GM18861 (cell line): ENCODE data around the gene SLC7A5.
"Not testable (repeated sequence)": the region's sequence is repeated elsewhere in the genome, so short reads cannot be mapped to it uniquely, and the experiment has no call there.

ENCODE experiments used
- ATAC-seq: cut with Tn5 transposase; IDR thresholded peaks from one replicate; pipeline ENCODE4 v1.9.1; 2021; ENCODE audit not compliant: unreplicated experiment

Gene SLC7A5

DNA sequence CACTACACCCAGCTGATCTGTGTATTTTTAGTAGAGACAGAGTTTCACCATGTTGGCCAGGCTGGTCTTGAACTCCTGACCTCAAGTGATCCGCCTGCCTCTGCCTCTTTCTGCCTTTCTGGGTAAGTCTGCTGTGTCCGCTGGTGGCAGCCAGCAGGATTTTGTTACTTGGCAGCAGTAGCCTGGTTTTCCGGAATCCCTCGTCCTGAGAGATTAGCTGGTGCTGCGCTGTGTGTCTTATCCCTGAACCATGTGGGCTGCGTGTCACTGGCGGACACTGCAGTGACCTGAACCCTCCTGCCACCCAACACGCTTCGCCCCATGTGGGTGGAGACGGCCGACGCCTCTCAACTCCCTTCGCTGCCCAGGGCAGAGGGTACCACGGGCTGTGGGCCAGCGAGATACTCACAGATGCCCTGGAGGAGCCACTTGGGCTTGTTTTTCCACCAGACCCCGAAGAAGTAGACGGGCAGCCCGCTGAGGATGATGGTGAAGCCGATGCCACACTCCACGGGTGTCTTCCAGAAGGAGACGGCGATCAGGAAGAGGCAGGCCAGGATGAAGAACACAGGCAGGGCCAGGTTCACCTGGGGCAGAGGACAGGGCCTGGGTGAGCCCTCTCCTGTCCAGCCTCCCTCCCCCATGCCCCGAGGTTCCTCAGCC lies 35.2 kb downstream of the SLC7A5 start:
- no peak for ATAC-seq

DNA sequence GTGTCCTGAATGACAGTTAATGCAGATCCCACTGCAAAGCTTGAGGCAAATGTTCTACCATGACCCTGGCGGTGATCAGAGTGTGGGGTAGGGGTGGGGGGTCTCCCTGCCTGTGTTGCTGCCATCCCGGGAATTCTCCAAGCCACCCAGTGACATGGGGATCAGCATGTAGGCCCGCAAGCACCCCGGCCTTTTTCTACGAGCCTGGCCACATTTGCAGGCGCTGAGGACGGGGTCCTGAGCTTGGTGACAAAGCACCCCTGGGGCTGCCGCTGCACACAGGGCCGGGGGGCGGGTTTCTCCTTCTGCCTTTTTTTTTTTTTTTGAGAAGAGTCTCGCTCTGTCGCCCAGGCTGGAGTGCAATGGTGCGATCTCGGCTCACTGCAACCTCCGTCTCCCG lies 35.8 kb downstream of the SLC7A5 start:
- no peak for ATAC-seq

GRCh38 chr16:87832741-87833502 lies 36.4 kb downstream of the SLC7A5 start:
- ATAC-seq = no peak

- ATAC-seq = no peak
Observed at GRCh38 chr16:87832137-87832527, 37.2 kb downstream of the SLC7A5 start.

GRCh38 chr16:87831421-87832136 lies 37.7 kb downstream of the SLC7A5 start:
- no peak for ATAC-seq

DNA sequence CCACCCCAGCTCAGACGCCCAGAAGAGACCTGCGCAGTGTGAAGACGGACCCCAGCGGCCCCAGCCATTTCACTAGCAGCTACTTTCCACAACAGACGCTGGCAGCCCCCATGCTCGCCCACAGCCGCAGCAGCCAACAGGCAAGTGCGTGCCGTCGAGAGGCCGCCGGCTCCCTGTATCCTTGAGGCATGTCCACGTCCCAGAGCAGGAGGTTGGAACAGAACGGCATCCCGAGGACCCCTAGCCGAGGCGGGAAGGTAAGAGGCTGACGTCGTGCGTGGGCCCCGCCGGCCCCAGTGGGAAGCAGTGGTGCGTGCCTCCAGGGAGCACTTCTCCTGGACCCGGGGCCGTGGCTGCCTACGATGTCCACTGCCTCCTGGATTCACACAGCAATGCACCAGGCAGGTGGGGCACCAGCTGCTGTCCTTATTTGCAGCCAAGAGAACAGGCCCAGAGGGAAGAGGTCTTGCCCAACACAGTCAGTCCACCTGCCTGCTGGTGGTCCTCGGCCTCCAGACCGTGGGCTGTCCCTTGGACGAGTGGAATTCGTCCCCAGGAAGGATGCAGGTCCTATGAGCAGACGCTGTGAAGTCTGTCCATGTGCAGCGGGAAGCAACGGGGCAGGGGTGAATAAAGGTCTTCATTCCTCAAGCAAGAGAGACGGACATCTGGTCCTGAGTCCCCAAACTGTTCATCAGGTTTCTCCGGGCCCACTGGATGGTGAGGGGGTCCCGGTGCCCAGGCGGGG lies 38.5 kb downstream of the SLC7A5 start:
- no peak for ATAC-seq

DNA sequence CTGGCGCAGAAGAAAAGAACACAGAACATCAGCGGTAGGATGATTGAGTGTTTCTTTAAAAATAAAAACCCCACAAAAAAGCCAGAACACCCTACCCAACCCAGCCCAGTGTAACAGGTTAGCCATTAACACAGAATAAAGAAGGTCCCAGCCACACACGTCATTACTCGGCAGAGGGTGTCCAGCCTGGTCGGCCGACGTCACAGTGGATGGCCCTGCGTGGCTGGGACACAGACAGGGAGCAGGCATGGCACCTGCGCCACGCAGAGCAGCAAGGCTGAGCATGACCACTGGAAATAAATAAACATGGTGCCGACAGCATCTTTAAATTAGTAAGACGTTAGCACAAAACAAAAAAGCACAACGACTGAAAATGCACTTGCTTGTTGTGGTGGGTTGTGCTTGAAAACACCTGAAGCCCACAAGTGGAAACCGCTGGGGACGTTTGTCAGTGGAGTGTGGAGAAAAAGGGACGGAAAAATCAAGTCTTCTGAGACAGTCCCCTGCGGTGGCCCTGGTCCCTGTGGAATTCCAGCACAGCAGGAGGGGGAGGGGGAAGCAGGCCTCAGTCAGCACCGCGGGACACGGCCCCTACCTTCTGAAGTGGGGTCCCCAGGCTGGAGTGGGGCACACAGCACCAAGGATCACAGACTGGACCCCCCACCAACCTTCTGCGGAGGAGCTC lies 39.2 kb downstream of the SLC7A5 start:
- no peak for ATAC-seq

GRCh38 chr16:87829622-87829980 lies 39.7 kb downstream of the SLC7A5 start:
- ATAC-seq = no peak

GRCh38 chr16:87828907-87829621 lies 40.2 kb downstream of the SLC7A5 start:
- no peak for ATAC-seq

GRCh38 chr16:87828071-87828906 lies 41.0 kb downstream of the SLC7A5 start:
- no peak for ATAC-seq

GRCh38 chr16:87827588-87827915 lies 41.8 kb downstream of the SLC7A5 start:
- ATAC-seq = not testable (repeated sequence)

GRCh38 chr16:87826798-87827587 lies 42.3 kb downstream of the SLC7A5 start:
- ATAC-seq = no peak

DNA sequence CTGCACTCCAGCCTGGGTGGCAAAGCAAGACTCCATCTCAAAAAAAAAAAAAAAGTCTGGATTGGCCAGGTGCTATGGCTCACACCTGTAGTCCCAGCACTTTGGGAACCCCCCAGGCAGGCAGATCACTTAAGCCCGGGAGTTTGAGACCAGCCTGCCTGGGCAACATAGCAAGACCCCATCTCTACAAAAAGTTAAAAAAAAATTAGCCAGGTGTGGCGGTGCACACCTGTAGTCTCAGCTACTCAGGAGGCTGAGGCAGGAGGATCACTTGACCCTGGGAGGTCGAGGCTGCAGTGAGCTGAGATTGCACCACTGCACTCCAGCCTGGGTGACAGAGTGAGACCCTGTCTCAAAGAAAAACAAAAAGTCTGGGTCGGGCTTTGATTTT lies 42.9 kb downstream of the SLC7A5 start:
- not testable (repeated sequence) for ATAC-seq

DNA sequence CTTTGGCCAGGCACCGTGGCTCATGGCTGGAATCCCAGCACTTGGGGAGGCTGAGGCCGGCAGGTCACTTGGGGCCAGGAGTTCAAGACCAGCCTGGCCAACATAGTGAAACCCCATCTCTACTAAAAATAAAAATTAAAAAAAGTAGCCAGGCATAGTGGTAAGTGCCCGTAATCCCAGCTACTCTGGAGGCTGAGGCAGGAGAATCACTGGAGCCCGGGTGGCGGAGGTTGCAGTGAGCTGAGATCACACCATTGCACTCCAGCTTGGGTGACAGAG lies 43.5 kb downstream of the SLC7A5 start:
- not testable (repeated sequence) for ATAC-seq

DNA sequence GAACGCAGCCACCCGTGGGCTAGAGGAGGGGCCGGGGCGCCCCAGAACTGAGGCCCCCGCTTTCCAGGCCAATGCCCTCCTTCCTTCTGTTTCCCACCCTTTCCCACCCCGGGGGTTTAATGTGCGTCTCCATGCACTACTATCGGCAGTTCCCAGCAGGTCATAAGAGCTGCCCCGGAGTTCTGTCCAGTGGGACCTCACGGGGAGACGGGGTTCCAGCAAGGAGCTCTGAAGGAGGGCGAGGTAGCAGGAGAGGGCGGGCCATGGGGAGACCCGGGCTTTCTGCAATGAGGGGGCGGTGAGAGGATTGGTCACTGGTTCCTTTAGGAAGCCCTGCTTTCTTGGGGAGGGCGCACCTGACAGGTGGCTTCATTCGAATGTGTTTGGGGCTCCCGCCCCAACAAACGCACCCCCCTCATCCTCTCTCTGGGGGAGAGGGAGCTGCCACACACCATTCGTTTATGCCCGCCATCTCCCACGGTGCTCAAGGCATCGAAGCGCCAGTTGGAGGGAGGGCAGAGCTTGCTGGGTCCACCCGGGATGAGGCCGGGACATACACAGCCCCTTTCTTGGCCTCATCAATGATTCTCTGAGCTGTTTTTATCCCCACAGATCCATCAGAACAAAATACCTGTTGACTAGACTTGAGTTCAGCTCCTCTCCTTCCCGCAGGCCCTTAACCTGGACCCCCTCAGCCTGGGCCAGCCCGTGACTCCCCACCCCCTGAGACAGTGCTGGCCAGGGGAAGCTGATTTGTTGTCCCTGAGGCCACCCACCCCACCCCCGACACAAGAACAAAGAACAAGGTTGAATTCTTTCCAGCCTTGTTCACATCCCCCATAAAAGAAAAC lies 44.1 kb downstream of the SLC7A5 start:
- no peak for ATAC-seq

DNA sequence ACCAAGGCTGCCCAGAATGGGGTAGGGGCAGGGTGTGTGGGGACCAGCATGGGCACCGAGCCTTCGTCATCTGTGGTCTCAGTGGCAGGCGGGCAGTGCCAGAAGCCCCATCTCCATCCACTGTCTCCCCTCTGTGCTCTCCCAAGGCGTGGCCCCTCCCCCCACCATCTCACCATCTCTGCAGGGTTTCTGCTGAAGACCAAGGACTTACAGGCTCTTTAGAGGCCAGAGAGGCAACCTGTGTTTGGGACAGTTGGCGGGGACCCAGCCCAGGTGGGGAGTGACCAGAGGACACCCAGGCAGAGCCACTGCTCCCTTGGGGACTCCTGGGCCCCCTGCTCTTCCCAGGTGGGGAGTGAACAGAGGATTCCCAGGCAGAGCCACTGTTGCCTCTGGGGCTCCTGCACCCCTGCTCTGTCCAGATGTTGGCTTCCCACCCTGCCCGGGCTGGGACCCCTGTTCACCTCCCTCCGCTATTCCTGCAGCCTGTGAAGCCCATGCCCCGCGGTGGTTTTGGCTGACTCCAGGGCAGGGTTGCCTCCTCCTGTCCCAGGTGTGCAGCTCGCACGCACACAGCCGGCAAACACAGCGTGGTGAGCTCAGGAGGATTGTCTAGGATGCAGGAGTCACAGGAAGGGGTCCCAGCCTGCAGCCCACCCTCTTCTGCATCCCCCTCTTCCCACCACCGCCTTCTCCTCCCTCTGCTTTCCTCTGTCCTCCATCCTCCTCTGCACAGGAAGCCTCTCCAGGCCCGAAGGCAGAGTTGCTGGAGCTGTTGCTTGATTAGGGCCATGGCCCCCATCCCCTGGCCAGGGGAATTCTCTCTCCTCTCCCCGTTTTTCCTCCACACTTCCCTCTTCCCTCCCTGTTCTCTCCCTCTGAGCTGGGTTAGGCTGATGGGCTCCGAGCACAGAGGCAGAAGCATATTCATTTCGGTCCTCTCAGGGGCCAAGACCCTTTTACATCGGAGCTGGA lies 45.0 kb downstream of the SLC7A5 start:
- ATAC-seq = no peak
